Suprapubic skin (tissue), 4 donors: ENCODE measurements around the gene SLC16A1. TPM values are rescaled to one million over a fixed set of nuclear protein-coding genes. Genes with fewer than 3 reads are reported as not detected.

ENCODE experiments used
- DNase-seq, 2 donors: peaks; one replicate each; pipeline ENCODE4 v3.0.0-alpha.2; 2019; ENCODE audit warnings: low spot score in 2 of 2
- H3K27ac ChIP-seq: fragments of 200-600 bp; sonication (generic); one replicate; pipeline ENCODE4 v1.5.1; 2019
- H3K27me3 ChIP-seq: fragments of 200-600 bp; sonication (generic); one replicate; pipeline ENCODE4 v1.5.1; 2019
- H3K36me3 ChIP-seq: fragments of 200-600 bp; sonication (generic); one replicate; pipeline ENCODE4 v1.5.1; 2019
- H3K4me1 ChIP-seq: fragments of 200-600 bp; sonication (generic); one replicate; pipeline ENCODE4 v1.5.1; 2019
- H3K4me3 ChIP-seq: fragments of 200-600 bp; sonication (generic); one replicate; pipeline ENCODE4 v1.5.1; 2019; ENCODE audit warnings: mild to moderate bottlenecking
- H3K9me3 ChIP-seq: fragments of 200-600 bp; sonication (generic); one replicate; pipeline ENCODE4 v1.5.1; 2019
- EP300 ChIP-seq: sonication (generic); formaldehyde crosslinking; IDR thresholded peaks from one replicate; pipeline ENCODE4 v1.6.1; 2017; ENCODE audit warnings: antibody characterized with exemption
- POLR2A ChIP-seq, 2 donors: fragments of 450-650 bp; IDR thresholded peaks; one replicate each; pipeline ENCODE4 v1.6.1; 2017; ENCODE audit warnings: antibody characterized with exemption in 2 of 2, mild to moderate bottlenecking in 2 of 2, moderate library complexity in 2 of 2
- POLR2AphosphoS5 ChIP-seq, 3 donors: sonication (generic); formaldehyde crosslinking; IDR thresholded peaks; one replicate each; pipeline ENCODE4 v1.6.1; 2017; ENCODE audit warnings: antibody characterized with exemption in 3 of 3
- WGBS: methylation state at CpG from one replicate; pipeline ENCODE4 v1.1.5; 2018; 5-methylcytosine and 5-hydroxymethylcytosine counted together
- total RNA-seq, 4 donors: library from RNA; depleted of rRNA; stranded (reverse); fragments of >200 nt; gene quantifications; one replicate each; pipeline ENCODE4 v1.1.0, GENCODE V29; 2016
- TF ChIP-seq, protein P1 (sequence below), 2 donors: fragments of 200-600 bp in 1 of 2; fragments of 450-650 bp in 1 of 2; sonication (generic) in 1 of 2; IDR thresholded peaks; one replicate each; pipeline ENCODE4 v1.5.1; 2016 to 2019; ENCODE audit warnings: antibody characterized with exemption in 2 of 2, mild to moderate bottlenecking in 1 of 2, moderate library complexity in 1 of 2

SLC16A1 gene
- total RNA-seq, 4 donors from 2014 or later = 17.0 to 37.2 (median 21.9) TPM

- no peak for TF ChIP-seq POLR2AphosphoS5 (IDR thresholded peaks at IDR 0.05)
- TF ChIP-seq, protein P1, sequence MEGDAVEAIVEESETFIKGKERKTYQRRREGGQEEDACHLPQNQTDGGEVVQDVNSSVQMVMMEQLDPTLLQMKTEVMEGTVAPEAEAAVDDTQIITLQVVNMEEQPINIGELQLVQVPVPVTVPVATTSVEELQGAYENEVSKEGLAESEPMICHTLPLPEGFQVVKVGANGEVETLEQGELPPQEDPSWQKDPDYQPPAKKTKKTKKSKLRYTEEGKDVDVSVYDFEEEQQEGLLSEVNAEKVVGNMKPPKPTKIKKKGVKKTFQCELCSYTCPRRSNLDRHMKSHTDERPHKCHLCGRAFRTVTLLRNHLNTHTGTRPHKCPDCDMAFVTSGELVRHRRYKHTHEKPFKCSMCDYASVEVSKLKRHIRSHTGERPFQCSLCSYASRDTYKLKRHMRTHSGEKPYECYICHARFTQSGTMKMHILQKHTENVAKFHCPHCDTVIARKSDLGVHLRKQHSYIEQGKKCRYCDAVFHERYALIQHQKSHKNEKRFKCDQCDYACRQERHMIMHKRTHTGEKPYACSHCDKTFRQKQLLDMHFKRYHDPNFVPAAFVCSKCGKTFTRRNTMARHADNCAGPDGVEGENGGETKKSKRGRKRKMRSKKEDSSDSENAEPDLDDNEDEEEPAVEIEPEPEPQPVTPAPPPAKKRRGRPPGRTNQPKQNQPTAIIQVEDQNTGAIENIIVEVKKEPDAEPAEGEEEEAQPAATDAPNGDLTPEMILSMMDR (IDR thresholded peaks at IDR 0.05) = no peak
- TF ChIP-seq POLR2A (IDR thresholded peaks at IDR 0.05) = no peak
- TF ChIP-seq EP300 = no peak
- 93% methylated on average over 5 of the region's 5 CpGs for WGBS
- Histone ChIP-seq H3K4me1 (no peaks in the 10 kb centered on the region), H3K27ac (no peak overlapping the region), H3K9me3 (no peaks in the 10 kb centered on the region), H3K36me3 (no peaks in the 10 kb centered on the region), H3K27me3 (no peaks in the 10 kb centered on the region), H3K4me3 (no peak overlapping the region)
- DNase-seq = no peak
Observed at GRCh38 chr1:112975336-112975735, 19.3 kb upstream of the SLC16A1 start.

DNA sequence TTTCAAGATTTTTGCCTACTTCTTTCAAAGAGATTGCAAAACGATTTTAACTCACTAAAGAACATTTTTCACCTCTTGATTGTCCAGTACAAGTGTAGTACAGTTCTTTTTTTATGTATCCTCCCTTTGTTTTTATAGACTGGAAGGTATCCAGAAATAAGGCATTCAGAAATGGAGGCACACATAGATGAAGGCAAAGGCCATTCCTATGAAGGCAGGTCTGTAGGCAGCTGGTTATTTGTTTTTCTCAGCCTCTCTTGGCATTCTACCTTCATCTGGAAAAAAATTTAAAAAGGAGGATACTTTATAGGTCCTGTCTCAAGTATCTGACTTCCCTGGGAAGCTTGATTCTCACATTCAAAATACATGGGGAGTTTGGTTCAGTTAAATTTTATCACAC is 18.6 kb upstream of the SLC16A1 start:
- no peaks in the 10 kb centered on the region for H3K27me3 ChIP-seq
- no peak overlapping the region for H3K27ac ChIP-seq
- no peak for TF ChIP-seq POLR2AphosphoS5 (IDR thresholded peaks at IDR 0.05)
- TF ChIP-seq, protein P1 (IDR thresholded peaks at IDR 0.05) = no peak
- no peak for TF ChIP-seq POLR2A (IDR thresholded peaks at IDR 0.05)
- TF ChIP-seq EP300 = no peak
- no peaks in the 10 kb centered on the region for H3K4me1 ChIP-seq
- 75% methylated on average over 1 of the region's 1 CpG for WGBS
- H3K36me3 ChIP-seq = no peaks in the 10 kb centered on the region
- H3K9me3 ChIP-seq = no peaks in the 10 kb centered on the region
- DNase-seq = no peak
- H3K4me3 ChIP-seq = no peak overlapping the region

DNA sequence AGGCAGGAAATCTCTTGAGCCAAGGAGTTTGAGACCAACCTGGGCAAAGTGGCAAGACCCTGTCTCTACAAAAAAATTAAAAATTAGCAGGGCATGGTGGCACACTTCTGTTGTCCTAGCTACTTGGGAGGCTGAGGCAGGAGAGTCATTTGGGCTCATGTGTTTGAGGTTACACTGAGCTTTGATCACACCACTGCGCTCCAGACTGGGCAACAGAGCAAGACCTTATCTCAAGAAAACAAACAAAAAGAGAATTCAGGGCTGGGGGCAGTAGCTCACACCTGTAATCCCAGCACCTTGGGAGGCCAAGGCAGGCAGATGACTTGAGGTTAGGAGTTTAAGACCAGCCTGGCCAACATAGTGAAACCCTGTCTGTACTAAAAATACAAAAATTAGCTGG is 17.8 kb upstream of the SLC16A1 start:
- Histone ChIP-seq H3K36me3 (no peaks in the 10 kb centered on the region), H3K4me1 (no peaks in the 10 kb centered on the region), H3K27me3 (no peaks in the 10 kb centered on the region), H3K27ac (no peak overlapping the region), H3K9me3 (no peaks in the 10 kb centered on the region), H3K4me3 (no peak overlapping the region)
- no peak for DNase-seq
- 94% methylated on average over 1 of the region's 1 CpG for WGBS
- TF ChIP-seq EP300 = no peak
- TF ChIP-seq, protein P1 (IDR thresholded peaks at IDR 0.05) = no peak

DNA sequence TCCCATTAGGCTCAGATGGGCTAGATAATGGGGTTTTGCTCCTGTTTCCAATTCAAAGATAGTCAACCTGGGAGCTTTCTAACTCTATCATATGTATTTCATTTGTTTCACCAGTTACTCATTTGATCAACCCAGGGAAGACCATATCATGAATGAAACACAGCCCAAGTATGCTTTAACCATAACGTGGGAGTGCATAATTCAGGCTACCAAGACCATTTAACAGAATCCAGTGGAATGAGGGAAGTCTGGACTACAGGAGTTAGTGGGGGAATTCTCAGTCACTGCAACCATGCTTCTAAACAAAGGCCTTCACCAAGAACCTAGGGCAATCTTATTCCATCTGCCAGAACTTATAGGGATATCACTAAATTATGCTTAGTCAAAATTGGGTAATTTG is 15.0 kb upstream of the SLC16A1 start:
- peaks cover 8% of the 10 kb centered on the region for H3K36me3 ChIP-seq
- H3K4me1 ChIP-seq = no peaks in the 10 kb centered on the region
- no peak for DNase-seq
- H3K27me3 ChIP-seq = no peaks in the 10 kb centered on the region
- no peaks in the 10 kb centered on the region for H3K9me3 ChIP-seq
- no peak overlapping the region for H3K27ac ChIP-seq
- TF ChIP-seq POLR2AphosphoS5 (IDR thresholded peaks at IDR 0.05) (no peak), EP300 (no peak), POLR2A (IDR thresholded peaks at IDR 0.05) (no peak)
- TF ChIP-seq, protein P1 (IDR thresholded peaks at IDR 0.05) = no peak
- 85% methylated on average over 1 of the region's 1 CpG for WGBS
- H3K4me3 ChIP-seq = no peak overlapping the region

GRCh38 chr1:112964347-112964746 is 8.4 kb upstream of the SLC16A1 start:
- peaks cover 16% of the 10 kb centered on the region for H3K36me3 ChIP-seq
- H3K4me1 ChIP-seq = peaks cover 3% of the 10 kb centered on the region
- WGBS = 96% methylated on average over 4 of the region's 4 CpGs

More at GRCh38 chr1:112964347-112964746, 8.4 kb upstream of the SLC16A1 start:
- Histone ChIP-seq H3K27me3 (no peaks in the 10 kb centered on the region), H3K4me3 (no peak overlapping the region), H3K9me3 (no peaks in the 10 kb centered on the region), H3K27ac (no peak overlapping the region)
- DNase-seq = no peak
- TF ChIP-seq POLR2AphosphoS5 (IDR thresholded peaks at IDR 0.05) = no peak
- TF ChIP-seq EP300 = no peak
- no peak for TF ChIP-seq POLR2A (IDR thresholded peaks at IDR 0.05)
- TF ChIP-seq, protein P1 (IDR thresholded peaks at IDR 0.05) = no peak
